HEK293 (cell line): ENCODE results near the gene GBX1.
A peak's percentile ranks its signal among the peaks of the same experiment; 100 is the strongest.

Experiments used
- CTCF ChIA-PET: fragments of 350-600 bp; formaldehyde crosslinking; extraction: SDS; loops from one replicate; lab custom pipeline; 2021; ENCODE audit warnings: antibody characterized with exemption; lab: Yijun Ruan, JAX
- POLR2A ChIA-PET: fragments of 300-600 bp; formaldehyde crosslinking; extraction: SDS; loops from one replicate; lab custom pipeline; 2020; ENCODE audit warnings: antibody characterized with exemption, inconsistent platforms; lab: Yijun Ruan, JAX
- H3K27ac ChIP-seq: fragments of 200-500 bp; sonication (Bioruptor generic); 2 replicates; pipeline ENCODE4 v1.5.1; 2014; ENCODE audit warnings: low read depth, low read length, control low read depth, inconsistent platforms; ENCODE audit errors: extremely low read depth
- H3K36me3 ChIP-seq, 2 experiments: fragments of 200-500 bp in 1 of 2; sonication (Bioruptor generic) in 1 of 2; 1 replicate in 1 of 2; 2 replicates in 1 of 2; pipeline ENCODE4 v1.5.1; 2014 to 2017; ENCODE audit warnings: inconsistent platforms in 2 of 2, low read length in 2 of 2; ENCODE audit not compliant: control insufficient read depth in 2 of 2, insufficient read depth in 1 of 2
- H3K4me1 ChIP-seq: fragments of 200-500 bp; sonication (Bioruptor generic); 2 replicates; pipeline ENCODE4 v1.5.1; 2014; ENCODE audit warnings: mild to moderate bottlenecking, low read length, inconsistent platforms; ENCODE audit not compliant: control insufficient read depth, insufficient read depth
- H3K4me3 ChIP-seq: 2 replicates; pipeline ENCODE4 v1.5.1; 2011; ENCODE audit warnings: low read depth, mild to moderate bottlenecking, control low read depth, low read length, moderate library complexity
- H3K9me3 ChIP-seq: fragments of 200-500 bp; sonication (Bioruptor generic); 2 replicates; pipeline ENCODE4 v1.5.1; 2014; ENCODE audit warnings: low read depth, low read length, inconsistent platforms; ENCODE audit not compliant: control insufficient read depth, insufficient read depth
- EGR2 ChIP-seq: fragments of 450-650 bp; formaldehyde crosslinking; IDR thresholded peaks from 2 replicates; pipeline ENCODE4 v1.5.1; 2016; ENCODE audit warnings: low read depth, missing biosample characterization, missing genetic modification characterization
- HIC1 ChIP-seq: fragments of 450-650 bp; formaldehyde crosslinking; IDR thresholded peaks from 2 replicates; pipeline ENCODE4 v1.5.1; 2016; ENCODE audit warnings: missing biosample characterization, missing genetic modification characterization
- PRDM10 ChIP-seq: fragments of 450-650 bp; formaldehyde crosslinking; IDR thresholded peaks from 2 replicates; pipeline ENCODE4 v1.5.1; 2016; ENCODE audit warnings: missing biosample characterization, missing genetic modification characterization
- REST ChIP-seq: fragments of 450-650 bp; formaldehyde crosslinking; IDR thresholded peaks from 2 replicates; pipeline ENCODE4 v1.5.1; 2016; ENCODE audit warnings: missing biosample characterization, missing genetic modification characterization
- ZFHX2 ChIP-seq: fragments of 450-650 bp; formaldehyde crosslinking; conservative IDR thresholded peaks from 2 replicates; pipeline ENCODE4 v1.5.1; 2016; ENCODE audit warnings: missing biosample characterization, missing genetic modification characterization
- ZNF18 ChIP-seq: fragments of 450-650 bp; formaldehyde crosslinking; IDR thresholded peaks from 2 replicates; pipeline ENCODE4 v1.5.1; 2016; ENCODE audit warnings: missing biosample characterization, missing genetic modification characterization
- ZNF302 ChIP-seq: fragments of 450-650 bp; formaldehyde crosslinking; IDR thresholded peaks from 2 replicates; pipeline ENCODE4 v1.5.1; 2016; ENCODE audit warnings: missing biosample characterization, missing genetic modification characterization, low read depth
- ZNF335 ChIP-seq: fragments of 450-650 bp; formaldehyde crosslinking; conservative IDR thresholded peaks from 2 replicates; pipeline ENCODE4 v1.5.1; 2016; ENCODE audit warnings: missing biosample characterization, missing genetic modification characterization
- ZNF433 ChIP-seq: fragments of 450-650 bp; formaldehyde crosslinking; IDR thresholded peaks from 2 replicates; pipeline ENCODE4 v1.5.1; 2016; ENCODE audit warnings: missing biosample characterization, missing genetic modification characterization, low read depth
- ZNF510 ChIP-seq: fragments of 450-650 bp; formaldehyde crosslinking; IDR thresholded peaks from 2 replicates; pipeline ENCODE4 v1.5.1; 2018; ENCODE audit warnings: mild to moderate bottlenecking, missing genetic modification characterization, missing biosample characterization; ENCODE audit not compliant: insufficient replicate concordance
- ZNF513 ChIP-seq: fragments of 450-650 bp; IDR thresholded peaks from 2 replicates; pipeline ENCODE4 v1.5.1; 2018; ENCODE audit warnings: missing biosample characterization, missing genetic modification characterization
- ZNF600 ChIP-seq: fragments of 450-650 bp; formaldehyde crosslinking; IDR thresholded peaks from 2 replicates; pipeline ENCODE4 v1.5.1; 2016; ENCODE audit warnings: missing biosample characterization, missing genetic modification characterization
- ZNF791 ChIP-seq: fragments of 450-650 bp; formaldehyde crosslinking; IDR thresholded peaks from 2 replicates; pipeline ENCODE4 v1.5.1; 2016; ENCODE audit warnings: missing biosample characterization, missing genetic modification characterization

The GBX1 gene

GRCh38 chr7:151122796-151123157 is 44.7 kb downstream of the GBX1 start:
- CTCF ChIA-PET, result interaction anchor here (0.6 to 2.6 kb wide), 7 partner anchors 9 to 95 kb away, joined by 3 to 20 read pairs (median 4); partner anchors contain the start of genes ABCB8 and GBX1
- no peaks in the 10 kb centered on the region for H3K4me1 ChIP-seq
- H3K27ac ChIP-seq, result no peak overlapping the region
- TF ChIP-seq ZNF18 (tag by site-specific recombination), result no peak
- no peak for TF ChIP-seq ZNF791 (tag by site-specific recombination)
- TF ChIP-seq ZNF510 (tag by site-specific recombination), result no peak
- TF ChIP-seq ZNF302 (tag by site-specific recombination), result no peak
- TF ChIP-seq, all 188 proteins: peak for 0
- POLR2A ChIA-PET, result no interaction called here
- H3K9me3 ChIP-seq, result no peaks in the 10 kb centered on the region
- no peak overlapping the region for H3K4me3 ChIP-seq
- peaks cover 0 to 91% of the 10 kb centered on the region in 2 experiments; a peak in 1 of 3 replicates for H3K36me3 ChIP-seq

GRCh38 chr7:151122276-151122675 is 45.2 kb downstream of the GBX1 start:
- Histone ChIP-seq H3K27ac (no peak overlapping the region), H3K36me3 (peaks cover 0 to 91% of the 10 kb centered on the region in 2 experiments; a peak in 1 of 3 replicates)
- TF ChIP-seq EGR2 (tag by site-specific recombination) (peak; percentile 85), PRDM10 (tag by site-specific recombination) (no peak), ZNF600 (tag by site-specific recombination) (peak; percentile 59; the same call in 1 of the 2 replicates), ZFHX2 (tag by site-specific recombination) (peak; percentile 60), ZNF513 (tag by site-specific recombination) (peak; percentile 82)
- TF ChIP-seq, all 188 proteins: peak for 4
- POLR2A ChIA-PET, result no interaction called here
- Histone ChIP-seq H3K4me1 (no peaks in the 10 kb centered on the region), H3K9me3 (no peaks in the 10 kb centered on the region), H3K4me3 (no peak overlapping the region)
- CTCF ChIA-PET, result interaction anchor here (0.6 to 2.6 kb wide), 4 partner anchors 8 to 65 kb away, joined by 3 to 14 read pairs (median 4); partner anchors contain the start of gene GBX1

GRCh38 chr7:151121380-151122170 is 45.9 kb downstream of the GBX1 start:
- peaks cover 0 to 91% of the 10 kb centered on the region in 2 experiments; a peak in 1 of 3 replicates for H3K36me3 ChIP-seq
- CTCF ChIA-PET, result interaction anchor here (0.9 to 1.5 kb wide), 2 partner anchors 46 to 55 kb away, joined by 3 read pairs; partner anchors contain the start of gene GBX1
- peak; percentile 17; the same call in 1 of the 2 replicates for TF ChIP-seq HIC1 (tag by site-specific recombination)
- TF ChIP-seq EGR2 (tag by site-specific recombination), result 0 out of 2 replicates have a peak, but pooled peaks have one; percentile 21
- no peak for TF ChIP-seq ZNF433 (tag by site-specific recombination)
- TF ChIP-seq ZNF335 (tag by site-specific recombination), result no peak
- TF ChIP-seq REST (tag by site-specific recombination), result peak; percentile 61
- peak; percentile 39 for TF ChIP-seq ZFHX2 (tag by site-specific recombination)
- POLR2A ChIA-PET, result no interaction called here
- H3K27ac ChIP-seq, result no peak overlapping the region
- H3K4me3 ChIP-seq, result no peak overlapping the region
- no peaks in the 10 kb centered on the region for H3K9me3 ChIP-seq
- H3K4me1 ChIP-seq, result no peaks in the 10 kb centered on the region
